Neural cell (in vitro differentiated cells): ENCODE results near the gene GNG7. TPM values are rescaled to one million over a fixed set of nuclear protein-coding genes. Genes with fewer than 3 reads are reported as not detected.

Experiments
- H2AFZ ChIP-seq: fragments of 200-600, 300-800 bp; sonication (generic), shearing (Covaris generic); 2 replicates; pipeline ENCODE4 v1.6.0; 2014; ENCODE audit warnings: low read depth, mild to moderate bottlenecking, antibody characterized with exemption, low read length, moderate library complexity
- H3F3A ChIP-seq: fragments of 200-600 bp; shearing (Covaris generic); 2 replicates; pipeline ENCODE4 v1.6.1; 2016; ENCODE audit warnings: mild to moderate bottlenecking, moderate library complexity, mixed read lengths, antibody characterized with exemption, low read length; ENCODE audit not compliant: insufficient read depth, poor library complexity, severe bottlenecking
- H3K27ac ChIP-seq: fragments of 200-600, 300-800 bp; sonication (generic), shearing (Covaris generic); 2 replicates; pipeline ENCODE4 v1.5.1; 2014; ENCODE audit warnings: mild to moderate bottlenecking, low read length, moderate library complexity
- H3K27me3 ChIP-seq: fragments of 300-800, 200-600 bp; sonication (generic), shearing (Covaris generic); 2 replicates; pipeline ENCODE4 v1.6.0; 2014; ENCODE audit warnings: mild to moderate bottlenecking, low read depth, low read length, moderate library complexity; ENCODE audit not compliant: insufficient read depth
- H3K36me3 ChIP-seq: fragments of 300-800, 200-600 bp; sonication (generic), shearing (Covaris generic); 2 replicates; pipeline ENCODE4 v1.5.1; 2014; ENCODE audit warnings: mild to moderate bottlenecking, antibody characterized with exemption, low read length, moderate library complexity; ENCODE audit not compliant: insufficient read depth
- H3K4me2 ChIP-seq: fragments of 300-800, 200-600 bp; sonication (generic), shearing (Covaris generic); 2 replicates; pipeline ENCODE4 v1.6.0; 2014; ENCODE audit warnings: mild to moderate bottlenecking, low read length
- H3K4me3 ChIP-seq: fragments of 300-800, 200-600 bp; sonication (generic), shearing (Covaris generic); 2 replicates; pipeline ENCODE4 v1.5.1; 2014; ENCODE audit warnings: mild to moderate bottlenecking, low read length, moderate library complexity
- H3K79me2 ChIP-seq: fragments of 200-600 bp; shearing (Covaris generic); replicated peaks from 2 replicates; pipeline ENCODE4 v1.6.0; 2014; ENCODE audit warnings: mild to moderate bottlenecking, low read length, moderate library complexity; ENCODE audit not compliant: insufficient read depth
- H3K9ac ChIP-seq: fragments of 300-800, 200-600 bp; sonication (generic), shearing (Covaris generic); 2 replicates; pipeline ENCODE4 v1.6.1; 2016; ENCODE audit warnings: mild to moderate bottlenecking, low read length, mixed read lengths
- H3K9me2 ChIP-seq: fragments of 200-600 bp; shearing (Covaris generic); 2 replicates; pipeline ENCODE4 v1.6.1; 2016; ENCODE audit warnings: mild to moderate bottlenecking, low read length, mixed read lengths; ENCODE audit not compliant: insufficient read depth
- H3K9me3 ChIP-seq: fragments of 200-600, 300-800 bp; sonication (generic), shearing (Covaris generic); 2 replicates; pipeline ENCODE4 v1.6.1; 2016; ENCODE audit warnings: mild to moderate bottlenecking, mixed run types, low read length, moderate library complexity, mixed read lengths
- H4K20me1 ChIP-seq: fragments of 200-600 bp; shearing (Covaris generic); 2 replicates; pipeline ENCODE4 v1.6.1; 2016; ENCODE audit warnings: mild to moderate bottlenecking, mixed run types; ENCODE audit not compliant: insufficient read depth
- EP300 ChIP-seq: fragments of 450-650 bp; conservative IDR thresholded peaks from 2 replicates; pipeline ENCODE4 v1.6.1; 2014; ENCODE audit warnings: antibody characterized with exemption, mild to moderate bottlenecking, moderate library complexity; ENCODE audit not compliant: poor library complexity, severe bottlenecking
- EZH2 ChIP-seq: fragments of 200-600, 300-800 bp; shearing (Covaris generic), sonication (generic); IDR thresholded peaks from 2 replicates; pipeline ENCODE4 v1.6.1; 2014; ENCODE audit warnings: antibody characterized with exemption, low read length, borderline replicate concordance, mild to moderate bottlenecking; ENCODE audit not compliant: insufficient read depth, poor library complexity, severe bottlenecking
- MXI1 ChIP-seq: fragments of 450-650 bp; conservative IDR thresholded peaks from 2 replicates; pipeline ENCODE4 v1.6.1; 2014; ENCODE audit warnings: antibody characterized with exemption, mild to moderate bottlenecking; ENCODE audit not compliant: poor library complexity, severe bottlenecking
- POLR2AphosphoS5 ChIP-seq: IDR thresholded peaks from 2 replicates; pipeline ENCODE4 v1.6.1; 2012
- RAD21 ChIP-seq: fragments of 450-650 bp; conservative IDR thresholded peaks from 2 replicates; pipeline ENCODE4 v1.6.1; 2014; ENCODE audit warnings: antibody characterized with exemption, mild to moderate bottlenecking, moderate library complexity
- SMC3 ChIP-seq: fragments of 450-650 bp; conservative IDR thresholded peaks from 2 replicates; pipeline ENCODE4 v1.6.1; 2014; ENCODE audit warnings: antibody characterized with exemption, mild to moderate bottlenecking, moderate library complexity; ENCODE audit not compliant: poor library complexity
- TAF1 ChIP-seq: IDR thresholded peaks from 2 replicates; pipeline ENCODE4 v1.6.1; 2012; ENCODE audit warnings: low read depth
- polyA plus RNA-seq: library from polyadenylated mRNA; depleted of rRNA; stranded (reverse); fragments of >200 nt; gene quantifications from 2 replicates; pipeline ENCODE4 v1.2.3, GENCODE V29; 2014
- TF ChIP-seq, protein P1 (sequence below): IDR thresholded peaks from 2 replicates; pipeline ENCODE4 v1.6.1; 2012; ENCODE audit warnings: borderline replicate concordance
- TF ChIP-seq, protein P2 (sequence below): fragments of 450-650 bp; IDR thresholded peaks from 2 replicates; pipeline ENCODE4 v1.5.1; 2014; ENCODE audit warnings: antibody characterized with exemption, mild to moderate bottlenecking, moderate library complexity; ENCODE audit not compliant: poor library complexity, severe bottlenecking

Gene GNG7
- polyA plus RNA-seq, 1 donor from 2014 or later = 3.0 TPM

DNA sequence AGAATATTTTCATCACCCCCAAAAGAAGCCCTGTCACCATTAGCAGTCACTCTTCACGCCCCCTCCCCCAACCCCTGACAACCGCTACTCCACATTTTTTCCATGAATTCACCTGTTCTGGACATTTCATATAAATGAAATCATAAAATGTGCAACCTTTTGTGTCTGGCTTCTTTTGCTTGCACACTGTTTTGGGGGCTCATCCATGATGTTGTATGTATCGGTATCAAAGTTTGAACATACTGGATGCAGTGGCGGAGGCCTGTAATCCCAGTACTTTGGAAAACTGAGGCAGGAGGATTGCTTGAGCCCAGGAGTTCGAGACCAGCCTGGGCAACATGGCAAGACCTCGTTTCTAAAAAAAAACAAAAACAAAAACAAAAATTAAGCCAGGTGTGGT is 219.4 kb downstream of the GNG7 start:
- Histone ChIP-seq H3K9ac (no peak overlapping the region), H3K9me3 (peaks cover 3% of the 10 kb centered on the region), H3K27ac (no peak overlapping the region), H3K9me2 (no peaks in the 10 kb centered on the region), H3K79me2 (no peaks in the 10 kb centered on the region), H3F3A (no peaks in the 10 kb centered on the region), H3K27me3 (peaks cover 41% of the 10 kb centered on the region), H3K36me3 (no peaks in the 10 kb centered on the region), H4K20me1 (no peaks in the 10 kb centered on the region), H2AFZ (no peak overlapping the region), H3K4me3 (no peak overlapping the region), H3K4me2 (no peak overlapping the region)
- TF ChIP-seq TAF1 (no peak), EP300 (no peak), MXI1 (no peak), EZH2 (no peak), RAD21 (no peak), POLR2AphosphoS5 (no peak), SMC3 (no peak)
- TF ChIP-seq, protein P1, sequence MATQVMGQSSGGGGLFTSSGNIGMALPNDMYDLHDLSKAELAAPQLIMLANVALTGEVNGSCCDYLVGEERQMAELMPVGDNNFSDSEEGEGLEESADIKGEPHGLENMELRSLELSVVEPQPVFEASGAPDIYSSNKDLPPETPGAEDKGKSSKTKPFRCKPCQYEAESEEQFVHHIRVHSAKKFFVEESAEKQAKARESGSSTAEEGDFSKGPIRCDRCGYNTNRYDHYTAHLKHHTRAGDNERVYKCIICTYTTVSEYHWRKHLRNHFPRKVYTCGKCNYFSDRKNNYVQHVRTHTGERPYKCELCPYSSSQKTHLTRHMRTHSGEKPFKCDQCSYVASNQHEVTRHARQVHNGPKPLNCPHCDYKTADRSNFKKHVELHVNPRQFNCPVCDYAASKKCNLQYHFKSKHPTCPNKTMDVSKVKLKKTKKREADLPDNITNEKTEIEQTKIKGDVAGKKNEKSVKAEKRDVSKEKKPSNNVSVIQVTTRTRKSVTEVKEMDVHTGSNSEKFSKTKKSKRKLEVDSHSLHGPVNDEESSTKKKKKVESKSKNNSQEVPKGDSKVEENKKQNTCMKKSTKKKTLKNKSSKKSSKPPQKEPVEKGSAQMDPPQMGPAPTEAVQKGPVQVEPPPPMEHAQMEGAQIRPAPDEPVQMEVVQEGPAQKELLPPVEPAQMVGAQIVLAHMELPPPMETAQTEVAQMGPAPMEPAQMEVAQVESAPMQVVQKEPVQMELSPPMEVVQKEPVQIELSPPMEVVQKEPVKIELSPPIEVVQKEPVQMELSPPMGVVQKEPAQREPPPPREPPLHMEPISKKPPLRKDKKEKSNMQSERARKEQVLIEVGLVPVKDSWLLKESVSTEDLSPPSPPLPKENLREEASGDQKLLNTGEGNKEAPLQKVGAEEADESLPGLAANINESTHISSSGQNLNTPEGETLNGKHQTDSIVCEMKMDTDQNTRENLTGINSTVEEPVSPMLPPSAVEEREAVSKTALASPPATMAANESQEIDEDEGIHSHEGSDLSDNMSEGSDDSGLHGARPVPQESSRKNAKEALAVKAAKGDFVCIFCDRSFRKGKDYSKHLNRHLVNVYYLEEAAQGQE = no peak
- TF ChIP-seq, protein P2, sequence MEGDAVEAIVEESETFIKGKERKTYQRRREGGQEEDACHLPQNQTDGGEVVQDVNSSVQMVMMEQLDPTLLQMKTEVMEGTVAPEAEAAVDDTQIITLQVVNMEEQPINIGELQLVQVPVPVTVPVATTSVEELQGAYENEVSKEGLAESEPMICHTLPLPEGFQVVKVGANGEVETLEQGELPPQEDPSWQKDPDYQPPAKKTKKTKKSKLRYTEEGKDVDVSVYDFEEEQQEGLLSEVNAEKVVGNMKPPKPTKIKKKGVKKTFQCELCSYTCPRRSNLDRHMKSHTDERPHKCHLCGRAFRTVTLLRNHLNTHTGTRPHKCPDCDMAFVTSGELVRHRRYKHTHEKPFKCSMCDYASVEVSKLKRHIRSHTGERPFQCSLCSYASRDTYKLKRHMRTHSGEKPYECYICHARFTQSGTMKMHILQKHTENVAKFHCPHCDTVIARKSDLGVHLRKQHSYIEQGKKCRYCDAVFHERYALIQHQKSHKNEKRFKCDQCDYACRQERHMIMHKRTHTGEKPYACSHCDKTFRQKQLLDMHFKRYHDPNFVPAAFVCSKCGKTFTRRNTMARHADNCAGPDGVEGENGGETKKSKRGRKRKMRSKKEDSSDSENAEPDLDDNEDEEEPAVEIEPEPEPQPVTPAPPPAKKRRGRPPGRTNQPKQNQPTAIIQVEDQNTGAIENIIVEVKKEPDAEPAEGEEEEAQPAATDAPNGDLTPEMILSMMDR = no peak

DNA sequence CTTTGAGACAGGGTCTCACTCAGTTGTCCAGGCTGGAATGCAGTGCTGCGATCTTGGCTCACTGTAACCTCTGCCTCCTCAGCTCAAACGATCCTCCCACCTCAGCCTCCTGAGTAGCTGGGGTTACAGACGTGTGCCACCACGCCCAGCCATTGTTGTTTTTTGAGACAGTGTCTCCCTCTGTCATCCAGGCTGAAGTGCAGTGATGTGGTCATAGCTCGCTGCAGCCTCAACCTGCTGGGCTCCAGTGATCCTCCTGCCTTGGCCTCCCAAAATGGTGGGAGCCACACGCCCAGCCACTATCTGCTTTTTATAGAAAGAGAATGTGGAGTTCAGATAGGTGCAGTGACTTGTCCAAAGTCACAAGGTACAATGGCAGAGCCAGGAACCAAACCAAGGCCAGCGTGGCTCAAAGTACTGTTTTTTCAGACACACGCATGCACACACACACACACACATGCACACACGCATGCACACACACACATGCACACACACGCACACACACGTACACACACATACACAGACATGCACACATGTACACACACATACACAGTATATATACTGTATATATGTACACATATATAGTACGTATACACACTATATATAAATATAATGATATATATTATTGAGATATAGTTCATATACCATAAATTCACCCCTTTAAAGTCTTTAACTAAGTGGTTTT is 220.0 kb downstream of the GNG7 start:
- no peak overlapping the region for H2AFZ ChIP-seq
- no peak overlapping the region for H3K4me2 ChIP-seq
- H3K79me2 ChIP-seq = no peaks in the 10 kb centered on the region
- no peaks in the 10 kb centered on the region for H3K9me2 ChIP-seq
- no peaks in the 10 kb centered on the region for H3F3A ChIP-seq
- no peaks in the 10 kb centered on the region for H4K20me1 ChIP-seq
- no peak overlapping the region for H3K9ac ChIP-seq
- H3K9me3 ChIP-seq = peaks cover 3% of the 10 kb centered on the region
- H3K27me3 ChIP-seq = peaks cover 41% of the 10 kb centered on the region
- H3K27ac ChIP-seq = no peak overlapping the region
- no peaks in the 10 kb centered on the region for H3K36me3 ChIP-seq
- no peak for TF ChIP-seq SMC3
- no peak overlapping the region for H3K4me3 ChIP-seq

DNA sequence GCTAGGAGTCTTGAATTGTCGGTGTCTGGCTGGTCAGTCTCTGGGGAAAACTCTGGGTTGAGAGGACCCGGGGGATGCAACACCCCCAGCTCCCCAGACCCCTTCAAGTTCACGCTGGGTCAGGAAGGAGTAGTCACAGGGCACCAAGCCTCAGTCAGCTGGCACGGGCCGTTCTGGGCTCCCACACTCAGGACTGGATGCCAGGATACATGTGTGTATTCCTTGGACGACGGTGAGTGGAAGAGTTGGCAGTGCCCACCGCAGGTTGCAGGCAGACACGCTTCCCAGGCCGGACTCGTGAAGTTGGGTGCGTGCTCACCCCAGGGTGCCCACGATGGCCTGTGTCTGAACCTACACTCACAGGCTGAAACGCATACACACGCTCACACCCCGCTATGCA is 221.0 kb downstream of the GNG7 start:
- no peaks in the 10 kb centered on the region for H3F3A ChIP-seq
- no peaks in the 10 kb centered on the region for H3K79me2 ChIP-seq
- peaks cover 3% of the 10 kb centered on the region for H3K9me3 ChIP-seq
- H4K20me1 ChIP-seq = no peaks in the 10 kb centered on the region
- H2AFZ ChIP-seq = no peak overlapping the region
- peaks cover 46% of the 10 kb centered on the region for H3K27me3 ChIP-seq
- H3K4me3 ChIP-seq = no peak overlapping the region
- no peak overlapping the region for H3K27ac ChIP-seq
- H3K4me2 ChIP-seq = no peak overlapping the region
- no peak overlapping the region for H3K9ac ChIP-seq
- TF ChIP-seq, protein P1 = no peak
- TF ChIP-seq TAF1 (no peak), RAD21 (no peak), SMC3 (no peak), POLR2AphosphoS5 (no peak), EP300 (no peak), EZH2 (no peak), MXI1 (no peak)
- TF ChIP-seq, protein P2 = no peak
- no peaks in the 10 kb centered on the region for H3K36me3 ChIP-seq
- H3K9me2 ChIP-seq = no peaks in the 10 kb centered on the region
